Measurements from ENCODE around the gene P2RY8.
"Not testable (repeated sequence)": the region's sequence is repeated elsewhere in the genome, so short reads cannot be mapped to it uniquely, and the experiment has no call there.

Gene P2RY8

DNA sequence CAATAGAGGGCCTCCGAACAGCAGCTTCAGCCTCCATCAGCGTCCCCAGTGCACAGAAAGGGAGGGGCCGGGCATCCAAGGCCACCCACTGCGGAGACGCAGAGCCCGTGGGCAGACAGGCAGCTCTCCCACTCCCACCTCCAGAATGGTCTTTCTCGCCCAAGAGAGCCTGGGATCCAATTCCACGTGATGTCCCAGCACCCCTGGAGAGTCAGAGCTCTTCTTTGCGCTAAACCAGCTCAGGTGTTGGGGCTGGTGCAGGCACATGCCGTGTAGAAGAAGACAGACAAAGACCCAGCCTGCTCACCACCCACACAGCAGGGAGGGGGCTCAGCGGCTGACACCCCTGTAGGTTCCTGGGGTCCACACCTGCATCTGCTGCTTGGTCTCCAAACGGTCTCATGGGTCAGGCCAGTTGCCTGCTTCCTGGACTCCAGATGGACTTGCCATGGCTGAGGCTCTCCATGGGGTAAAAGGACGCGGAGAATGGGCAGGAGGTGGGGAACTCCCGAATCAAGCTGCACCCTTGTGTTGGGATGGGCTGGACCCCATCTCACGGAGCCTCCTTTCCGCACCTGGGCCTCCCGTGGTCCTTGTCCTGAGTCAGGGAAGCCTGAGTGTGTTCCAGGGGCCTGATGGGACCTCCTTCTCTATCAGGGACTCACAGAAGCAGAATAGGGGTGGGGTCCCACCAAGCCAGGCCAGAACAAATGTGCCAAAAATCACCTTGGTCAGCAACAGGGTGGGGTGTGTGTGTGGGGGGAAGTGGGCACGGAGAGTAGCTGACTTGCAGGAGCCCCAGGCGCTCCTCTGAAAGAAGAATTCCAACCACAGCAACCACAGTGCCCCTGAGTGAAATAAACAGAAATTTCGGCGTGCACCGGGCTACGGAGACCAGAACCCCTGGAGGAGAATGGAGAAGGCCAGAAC, 72.7 kb downstream of the P2RY8 start:
- DNase-seq: no peak

DNA sequence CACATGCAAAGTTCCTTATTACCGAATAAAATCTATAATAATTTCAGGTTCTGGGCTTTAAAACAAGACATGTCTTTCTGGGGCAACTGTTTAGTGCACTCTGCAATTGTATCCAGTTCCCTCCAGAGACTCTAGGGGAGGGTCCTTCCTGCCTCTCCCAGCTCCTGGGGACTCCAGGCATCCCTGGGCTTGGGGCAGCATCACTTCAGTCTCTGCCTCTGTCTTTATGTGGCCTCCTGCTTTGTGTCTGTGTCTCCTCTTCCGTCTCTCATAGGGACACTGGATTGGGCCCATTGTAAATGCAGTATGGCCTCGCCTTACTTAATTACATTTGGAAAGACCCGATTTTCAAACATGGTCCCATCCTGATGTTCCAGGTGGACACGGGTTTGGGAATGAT, 73.4 kb downstream of the P2RY8 start:
- DNase-seq: no peak

DNA sequence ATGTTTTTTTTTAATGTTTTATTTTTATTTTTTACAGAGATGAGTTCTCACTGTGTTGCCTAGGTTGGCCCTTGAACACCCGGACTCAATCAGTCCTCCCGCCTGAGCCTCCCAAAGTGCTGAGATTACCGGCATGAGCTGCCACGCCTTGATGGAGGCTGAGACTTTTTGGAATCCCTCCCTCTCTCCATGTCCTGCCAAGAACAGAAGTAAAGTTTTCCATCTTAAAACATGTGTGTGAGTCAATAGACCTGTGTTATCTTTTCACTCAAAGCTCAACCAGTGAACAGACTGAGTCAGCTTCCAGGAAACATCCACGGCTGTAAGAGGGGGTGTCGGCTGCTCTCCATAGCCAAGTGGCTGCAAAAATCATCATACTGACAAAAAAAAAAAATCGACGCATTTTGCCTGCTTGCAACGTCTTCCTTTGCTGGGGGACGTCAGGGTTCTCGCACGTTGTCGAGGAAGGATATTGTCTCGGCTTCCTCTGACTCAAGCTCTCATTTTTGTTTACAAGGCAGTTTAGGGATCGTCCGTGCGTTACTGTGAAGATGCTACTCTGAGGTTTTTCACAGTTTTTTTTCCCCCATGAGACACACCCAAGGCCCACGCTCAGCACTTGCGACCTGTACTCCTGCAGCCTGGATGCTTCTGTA, 74.3 kb downstream of the P2RY8 start:
- peak; percentile 42 for DNase-seq

DNA sequence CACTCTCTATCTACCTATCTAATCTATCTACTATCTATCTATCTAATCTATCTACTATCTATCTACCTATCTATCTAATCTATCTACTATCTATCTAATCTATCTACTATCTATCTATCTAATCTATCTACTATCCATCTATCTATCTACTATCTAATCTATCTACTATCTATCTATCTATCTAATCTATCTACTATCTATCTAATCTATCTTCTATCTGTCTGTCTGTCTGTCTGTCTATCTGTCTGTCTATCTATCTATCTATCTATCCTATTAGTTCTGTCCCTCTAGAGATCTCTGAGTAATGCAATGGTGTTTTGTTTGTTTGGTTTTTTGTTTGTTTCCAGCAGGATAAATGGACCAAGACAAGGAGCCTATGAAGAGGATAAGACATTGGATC, 74.9 kb downstream of the P2RY8 start:
- no peak for DNase-seq

DNA sequence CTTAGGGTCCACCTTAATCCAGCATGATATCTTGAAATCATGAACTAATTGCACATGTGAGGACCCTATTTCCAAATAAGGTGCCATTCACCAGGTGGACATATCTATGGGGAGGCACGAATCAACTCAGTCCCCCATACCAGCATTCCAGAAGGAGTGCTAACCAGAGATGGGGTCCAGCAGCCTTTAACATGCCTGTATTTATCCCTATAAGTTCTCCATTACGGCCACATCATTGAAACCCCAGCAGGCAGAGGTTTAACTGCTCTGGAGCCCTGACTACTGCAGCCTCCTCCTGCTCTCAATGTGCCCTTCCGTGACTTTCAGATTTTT, 81.1 kb downstream of the P2RY8 start:
- DNase-seq: no peak

DNA sequence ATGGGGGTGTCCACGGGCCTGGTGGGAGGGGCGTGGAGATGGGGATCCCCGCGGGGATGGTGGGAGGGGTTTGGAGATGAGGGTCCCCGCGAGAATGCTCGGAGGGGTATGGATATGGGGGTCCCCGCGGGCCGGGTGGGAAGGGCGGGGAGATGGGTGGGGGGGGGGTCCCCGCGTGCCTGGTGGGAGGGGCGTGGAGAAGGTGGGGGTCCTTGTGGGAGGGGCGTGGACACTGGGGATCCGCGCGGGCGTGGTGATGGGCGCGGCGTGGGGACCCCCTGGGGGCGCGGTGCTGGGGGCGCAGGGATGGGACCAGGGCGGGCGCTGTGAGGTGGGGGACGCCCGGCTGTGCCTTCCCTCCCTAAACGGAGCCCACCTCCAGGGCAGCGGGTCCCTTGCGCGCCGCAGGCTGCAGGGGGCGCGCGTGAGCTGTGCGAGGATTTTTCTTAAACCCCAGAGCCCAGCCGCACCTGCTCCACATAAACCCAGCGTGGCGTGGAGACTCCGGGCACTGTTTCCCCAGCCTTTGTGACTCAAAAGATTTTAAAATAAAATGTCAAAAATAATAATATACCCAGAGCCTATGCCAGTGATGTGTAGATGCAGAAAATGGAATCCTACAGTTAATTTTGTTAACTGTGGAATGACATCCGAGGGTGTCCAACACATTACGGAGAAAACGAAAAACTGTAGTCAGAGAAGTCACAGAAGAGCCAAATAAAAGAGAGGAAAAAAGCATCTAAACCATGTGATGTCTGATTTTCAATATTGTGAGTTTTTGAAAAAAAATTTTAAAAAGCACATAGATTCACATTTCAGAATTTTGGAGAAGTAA, 82.8 kb downstream of the P2RY8 start:
- peak; percentile 79 for DNase-seq

DNA sequence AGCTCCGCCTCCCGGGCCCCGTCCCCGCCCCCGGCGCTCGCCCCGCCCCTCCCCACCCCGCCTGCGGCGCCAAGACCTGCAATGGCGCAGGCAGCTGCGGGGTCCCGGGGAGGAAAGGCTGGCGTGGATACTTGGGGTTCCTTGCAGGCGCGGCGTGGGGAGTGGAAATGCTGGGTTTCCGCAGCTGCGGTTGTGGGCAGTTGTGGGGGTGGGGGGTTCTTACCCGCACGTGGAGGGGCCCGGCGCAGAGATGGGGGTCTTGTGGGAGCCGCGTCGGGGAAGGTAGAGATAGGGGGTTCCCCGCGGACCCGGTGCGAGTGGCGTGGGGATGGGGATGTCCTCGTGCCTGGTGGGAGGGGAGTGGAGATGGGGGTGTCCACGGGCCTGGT, 83.6 kb downstream of the P2RY8 start:
- DNase-seq: no peak

DNA sequence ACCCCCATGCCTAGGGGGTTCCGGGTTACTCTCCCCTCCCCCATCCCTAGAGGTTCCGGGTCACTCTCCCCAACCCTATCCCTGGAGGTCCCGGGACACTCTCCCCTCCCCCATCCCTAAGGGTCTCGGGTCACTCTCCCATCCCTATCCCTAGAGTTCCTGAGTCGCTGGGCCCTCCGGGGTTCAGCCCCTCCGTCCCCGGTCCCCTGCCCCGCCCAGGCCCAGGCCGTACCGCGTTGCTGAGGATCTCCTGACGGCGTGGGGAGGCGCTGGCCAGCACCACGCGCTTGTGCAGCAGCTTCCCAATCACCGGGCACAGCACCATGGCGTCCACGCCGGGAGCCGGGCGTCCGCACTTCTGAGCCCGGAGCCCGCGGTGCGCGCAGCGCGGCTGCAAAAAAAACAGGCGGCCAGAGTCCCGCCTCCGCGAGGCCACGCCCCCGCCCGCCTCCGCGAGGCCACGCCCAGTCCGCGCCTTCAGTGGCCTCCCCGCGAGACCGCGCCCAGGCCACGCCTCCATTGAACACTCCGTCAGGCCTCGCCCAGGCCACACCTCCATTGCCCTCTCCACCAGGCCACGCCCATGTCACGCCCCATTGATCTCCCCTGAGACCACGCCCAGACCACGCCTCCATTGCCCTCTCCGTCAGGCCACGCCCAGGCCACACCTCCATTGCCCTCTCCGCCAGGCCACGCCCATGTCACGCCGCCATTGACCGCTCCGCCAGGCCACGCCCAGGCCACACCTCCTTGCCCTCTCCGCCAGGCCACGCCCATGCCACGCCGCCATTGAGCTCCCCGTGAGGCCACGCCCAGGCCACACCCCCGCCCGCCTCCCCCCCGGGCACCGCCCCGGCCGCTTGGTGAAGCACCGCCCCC, 84.2 kb downstream of the P2RY8 start, which contains the start of gene ASMTL:
ASMTL (minus strand) TSS at position 394 of the 879 bp plus-strand sequence; CDS start at position 325, 69 bp downstream.
- peak; percentile 99 for DNase-seq

DNA sequence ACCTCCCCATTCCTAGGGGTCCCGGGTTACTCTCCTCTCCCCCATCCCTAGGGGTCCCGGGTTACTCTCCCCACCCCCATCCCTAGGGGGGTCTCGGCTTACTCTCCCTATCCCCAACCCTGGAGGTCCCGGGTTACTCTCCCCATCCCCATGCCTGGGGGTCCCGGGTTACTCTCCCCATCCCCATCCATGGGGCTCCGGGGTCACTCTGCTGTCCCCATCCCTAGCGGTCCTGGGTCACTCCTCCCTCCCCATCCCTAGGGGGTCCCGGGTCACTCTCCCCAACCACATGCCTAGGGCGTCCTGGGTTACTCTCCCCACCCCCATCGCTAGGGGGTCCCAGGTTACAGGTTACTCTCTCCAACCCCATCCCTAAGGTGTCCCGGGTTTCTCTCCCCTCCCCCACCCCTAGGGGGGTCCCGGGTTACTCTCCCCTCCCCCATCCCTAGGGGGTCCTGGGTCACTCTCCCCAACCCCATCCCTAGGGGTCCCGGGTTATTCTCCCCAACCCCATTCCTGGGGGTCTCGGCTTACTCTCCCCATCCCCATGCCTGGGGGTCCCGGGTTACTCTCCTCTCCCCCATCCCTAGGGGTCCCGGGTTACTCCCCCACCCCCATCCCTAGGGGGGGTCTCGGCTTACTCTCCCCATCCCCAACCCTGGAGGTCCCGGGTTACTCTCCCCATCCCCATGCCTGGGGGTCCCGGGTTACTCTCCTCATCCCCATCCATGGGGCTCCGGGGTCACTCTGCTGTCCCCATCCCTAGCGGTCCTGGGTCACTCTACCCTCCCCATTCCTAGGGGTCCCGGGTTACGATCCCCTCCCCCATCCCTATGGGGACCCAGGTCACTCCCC, 85.1 kb downstream of the P2RY8 start:
- DNase-seq: no peak

DNA sequence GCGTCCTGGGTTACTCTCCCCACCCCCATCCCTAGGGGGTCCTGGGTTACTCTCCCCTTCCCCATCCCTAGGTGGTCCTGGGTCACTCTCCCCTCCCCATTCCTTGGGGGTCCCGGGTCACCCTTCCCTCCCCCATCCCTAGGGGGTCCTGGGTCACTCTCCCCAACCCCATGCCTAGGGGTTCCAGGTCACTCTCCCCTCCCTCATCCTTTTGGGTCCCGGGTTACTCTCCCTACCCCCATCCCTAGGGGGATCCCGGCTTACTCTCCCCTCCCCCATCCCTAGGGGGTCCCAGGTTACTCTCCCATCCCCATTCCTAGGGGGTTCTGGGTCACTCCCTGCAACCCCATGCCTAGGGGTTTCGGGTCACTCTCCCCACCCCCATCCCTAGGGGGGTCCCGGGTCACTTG, 85.7 kb downstream of the P2RY8 start:
- DNase-seq: no peak

DNA sequence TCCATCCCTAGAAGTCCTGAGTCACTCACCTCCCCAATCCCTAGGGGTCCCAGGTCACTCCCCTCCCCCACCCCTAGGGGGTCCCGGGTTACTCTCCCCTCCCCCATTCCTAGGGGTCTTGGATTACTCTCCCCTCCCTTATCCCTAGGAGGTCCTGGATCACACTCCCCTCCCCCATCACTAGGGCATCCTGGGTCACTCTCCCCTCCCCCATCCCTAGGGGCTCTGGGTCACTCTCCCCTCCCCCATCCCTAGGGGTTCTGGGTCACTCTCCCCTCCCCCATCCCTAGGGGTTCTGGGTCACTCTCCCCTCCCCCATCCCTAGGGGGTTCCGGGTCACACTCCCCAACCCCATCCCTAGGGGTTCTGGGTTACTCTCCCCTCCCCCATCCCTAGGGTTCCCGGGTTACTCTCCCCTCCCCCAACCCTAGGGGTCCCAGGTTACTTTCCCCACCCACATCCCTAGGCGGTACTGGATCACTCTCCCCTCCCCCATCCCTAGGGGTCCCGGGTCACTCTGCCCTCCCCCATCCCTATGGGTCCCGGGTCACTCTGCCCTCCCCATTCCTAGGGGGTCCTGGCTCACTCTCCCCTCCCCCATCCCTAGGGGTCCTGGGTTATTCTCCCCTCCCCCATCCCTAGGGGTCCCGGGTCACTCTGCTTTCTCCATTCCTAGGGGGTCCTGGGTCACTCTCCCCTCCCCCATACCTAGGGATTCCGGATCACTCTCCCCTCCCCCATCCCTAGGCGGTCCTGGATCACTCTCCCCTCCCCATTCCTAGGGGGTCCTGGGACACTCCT, 86.4 kb downstream of the P2RY8 start:
- DNase-seq: no peak

DNA sequence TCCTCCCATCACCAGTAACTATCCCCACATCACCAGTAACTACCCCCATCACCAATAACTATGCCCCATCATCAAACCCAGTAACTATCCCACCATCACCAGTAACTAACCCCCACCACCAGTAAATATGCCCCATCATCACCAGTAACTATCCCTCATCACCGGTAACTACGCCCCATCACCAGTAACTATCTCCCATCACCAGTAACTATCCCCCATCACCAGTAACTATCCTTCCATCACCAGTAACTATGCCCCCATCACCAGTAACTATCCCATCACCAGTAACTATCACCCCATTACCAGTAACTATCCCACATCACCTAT, 87.2 kb downstream of the P2RY8 start:
- DNase-seq: no peak

DNA sequence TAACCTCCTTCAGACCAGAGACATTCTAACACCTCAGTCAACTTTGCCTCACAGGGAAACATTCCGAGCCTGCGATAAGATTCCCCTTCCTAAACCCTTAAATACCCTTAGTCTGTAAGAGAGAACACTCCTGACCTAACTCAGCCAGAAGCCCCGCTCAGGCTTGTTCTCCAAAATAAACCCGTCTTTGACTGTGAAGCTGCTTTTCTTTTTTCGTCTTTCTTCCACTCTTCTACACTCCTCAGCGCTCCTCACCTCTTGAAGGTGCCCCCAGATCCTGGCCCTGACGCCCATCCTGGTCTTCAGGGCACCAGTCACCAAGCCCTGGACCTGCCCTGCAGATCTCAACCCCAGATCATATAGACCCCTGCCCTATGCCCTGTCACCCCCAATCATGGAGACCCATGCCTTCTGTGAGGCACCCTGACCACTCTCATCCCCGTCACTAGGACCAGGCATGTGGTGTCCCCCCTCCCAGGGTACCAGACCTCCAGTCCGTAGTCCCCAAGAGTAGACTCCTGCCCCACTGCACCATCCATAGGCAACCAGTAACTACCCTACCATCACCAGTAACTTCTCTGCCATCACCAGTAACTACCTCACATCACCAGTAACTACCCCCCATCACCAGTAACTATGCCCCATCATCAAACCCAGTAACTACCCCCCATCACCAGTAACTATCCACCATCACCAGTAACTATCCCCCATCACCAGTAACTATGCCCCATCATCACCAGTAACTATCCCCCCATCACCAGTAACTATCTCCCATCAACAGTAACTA, 87.8 kb downstream of the P2RY8 start:
- no peak for DNase-seq

DNA sequence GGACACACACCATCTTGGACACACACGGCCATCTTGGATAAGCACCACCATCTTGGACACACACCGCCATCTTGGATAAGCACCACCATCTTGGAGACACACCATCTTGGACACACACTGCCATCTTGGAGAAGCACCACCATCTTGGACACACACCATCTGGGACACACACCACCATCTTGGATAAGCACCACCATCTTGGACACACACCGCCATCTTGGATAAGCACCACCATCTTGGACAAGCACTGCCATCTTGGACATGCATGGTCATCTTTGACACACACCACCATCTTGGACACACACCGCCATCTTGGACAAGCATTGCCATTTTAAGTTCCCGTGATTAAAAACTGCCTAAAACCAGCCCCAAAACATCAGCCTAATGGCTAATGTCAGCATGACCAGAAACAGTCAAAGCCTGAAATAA, 88.4 kb downstream of the P2RY8 start:
- DNase-seq: not testable (repeated sequence)

DNA sequence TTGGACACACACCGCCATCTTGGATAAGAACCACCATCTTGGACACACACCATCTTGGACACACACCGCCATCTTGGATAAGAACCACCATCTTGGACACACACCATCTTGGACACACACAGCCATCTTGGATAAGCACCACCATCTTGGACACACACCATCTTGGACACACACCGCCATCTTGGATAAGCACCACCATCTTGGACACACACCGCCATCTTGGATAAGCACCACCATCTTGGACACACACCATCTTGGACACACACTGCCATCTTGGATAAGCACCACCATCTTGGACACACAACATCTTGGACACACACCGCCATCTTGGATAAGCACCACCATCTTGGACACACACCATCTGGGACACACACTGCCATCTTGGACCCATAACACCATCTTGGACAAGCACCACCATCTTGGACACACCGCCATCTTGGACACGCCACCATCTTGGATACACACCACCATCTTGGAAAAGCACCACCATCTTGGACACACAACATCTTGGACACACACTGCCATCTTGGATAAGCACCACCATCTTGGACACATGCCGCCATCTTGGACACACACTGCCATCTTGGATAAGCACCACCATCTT, 88.9 kb downstream of the P2RY8 start:
- not testable (repeated sequence) for DNase-seq

DNA sequence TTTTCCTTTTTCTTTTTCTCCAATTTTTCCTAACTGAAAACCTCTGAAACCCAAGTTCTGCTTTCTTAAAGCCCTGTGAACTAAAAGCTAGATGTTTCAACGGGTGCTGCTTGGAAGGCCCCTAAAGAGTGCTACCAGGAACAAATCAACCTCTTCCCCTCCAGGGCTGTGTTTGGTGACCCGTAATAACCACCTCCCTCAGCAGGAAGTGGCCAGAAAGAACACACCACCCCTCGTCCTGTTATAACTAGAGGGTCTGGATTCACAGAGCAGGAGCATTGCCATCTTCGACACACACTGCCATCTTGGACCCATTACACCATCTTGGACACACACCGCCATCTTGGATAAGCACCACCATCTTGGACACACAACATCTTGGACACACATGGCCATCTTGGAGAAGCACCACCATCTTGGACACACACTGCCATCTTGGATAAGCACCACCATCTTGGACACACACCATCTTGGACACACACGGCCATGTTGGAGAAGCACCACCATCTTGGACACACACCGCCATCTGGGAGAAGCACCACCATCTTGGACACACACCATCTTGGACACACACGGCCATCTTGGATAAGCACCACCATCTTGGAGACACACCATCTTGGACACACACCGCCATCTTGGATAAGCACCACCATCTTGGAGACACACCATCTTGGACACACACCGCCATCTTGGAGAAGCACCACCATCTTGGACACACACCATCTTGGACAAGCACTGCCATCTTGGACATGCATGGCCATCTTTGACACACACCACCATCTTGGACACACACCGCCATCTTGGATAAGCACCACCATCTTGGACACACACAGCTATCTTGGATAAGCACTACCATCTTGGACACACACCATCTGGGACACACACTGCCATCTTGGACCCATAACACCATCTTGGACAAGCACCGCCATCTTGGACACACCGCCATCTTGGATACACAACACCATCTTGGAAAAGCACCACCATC, 89.7 kb downstream of the P2RY8 start:
- DNase-seq: not testable (repeated sequence)
